ENCODE results near the gene ZNF343.
A peak's percentile ranks its signal among the peaks of the same experiment; 100 is the strongest.
"Not testable (repeated sequence)": the region's sequence is repeated elsewhere in the genome, so short reads cannot be mapped to it uniquely, and the experiment has no call there.

The ZNF343 gene

GRCh38 chr20:2526218-2526583 lies 17.5 kb upstream of the ZNF343 start:
- not testable (repeated sequence) for H3K9me3 Mint-ChIP-seq; H3K4me3 Mint-ChIP-seq; H3K27ac Mint-ChIP-seq; H3K27me3 Mint-ChIP-seq; H3K36me3 Mint-ChIP-seq (ENCODE audit: low read depth)
- H3K4me1 Mint-ChIP-seq (ENCODE audit: low read depth) = peaks cover 24% of the 10 kb centered on the region

GRCh38 chr20:2524709-2525506 lies 16.2 kb upstream of the ZNF343 start:
- peaks cover 6% of the 10 kb centered on the region for H3K27me3 Mint-ChIP-seq
- H3K27ac Mint-ChIP-seq = peak overlapping the region; percentile 59

DNA sequence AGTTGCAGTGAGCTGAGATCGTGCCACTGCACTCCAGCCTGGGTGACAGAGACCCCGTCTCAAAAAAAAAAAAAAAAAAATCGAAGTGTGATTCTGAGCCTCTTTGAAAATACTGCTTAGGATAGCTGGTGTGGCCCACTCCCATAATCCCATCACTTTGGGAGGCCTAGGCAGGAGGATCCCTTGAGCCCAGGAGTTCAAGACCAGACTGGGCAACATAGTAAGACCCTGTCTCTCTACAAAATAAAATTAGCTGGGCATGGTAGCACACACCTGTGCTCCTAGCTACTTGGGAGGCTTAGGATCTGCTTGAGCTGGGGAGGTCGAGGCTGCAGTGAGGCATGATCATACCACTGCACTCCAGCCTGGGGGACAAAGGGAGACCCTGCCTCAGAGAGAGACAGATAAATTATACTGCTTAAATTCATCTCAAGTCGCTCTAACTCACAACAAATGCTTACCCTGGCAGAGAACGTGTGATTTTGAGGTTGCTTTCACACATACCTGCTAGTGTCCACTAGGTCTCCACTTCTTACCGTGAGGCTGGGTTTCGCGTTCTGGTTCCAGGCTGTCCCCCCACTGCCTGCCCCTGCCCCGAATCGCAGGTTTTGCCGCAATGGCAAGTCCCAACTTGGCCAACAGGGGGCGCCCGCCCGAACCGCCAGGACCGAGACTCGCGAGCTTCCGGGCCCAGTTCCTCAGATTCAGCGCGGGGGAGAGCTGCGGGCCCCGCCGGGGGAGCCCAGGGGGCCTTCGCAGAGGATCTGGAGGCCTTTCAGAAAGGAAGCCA lies 15.4 kb upstream of the ZNF343 start:
- Mint-ChIP-seq H3K27ac (peak overlapping the region; percentile 59), H3K27me3 (peaks cover 6% of the 10 kb centered on the region), H3K9me3 (no peaks in the 10 kb centered on the region), H3K4me1 (ENCODE audit: low read depth) (peaks cover 15% of the 10 kb centered on the region), H3K36me3 (ENCODE audit: low read depth) (no peaks in the 10 kb centered on the region), H3K4me3 (peak overlapping the region; percentile 81)

More at GRCh38 chr20:2524709-2525506, 16.2 kb upstream of the ZNF343 start:
- peaks cover 19% of the 10 kb centered on the region for H3K4me1 Mint-ChIP-seq (ENCODE audit: low read depth)
- no peaks in the 10 kb centered on the region for H3K36me3 Mint-ChIP-seq (ENCODE audit: low read depth)
- H3K9me3 Mint-ChIP-seq = no peaks in the 10 kb centered on the region
- H3K4me3 Mint-ChIP-seq = peak overlapping the region; percentile 81

- H3K36me3 Mint-ChIP-seq (ENCODE audit: low read depth); H3K9me3 Mint-ChIP-seq; H3K4me3 Mint-ChIP-seq; H3K27me3 Mint-ChIP-seq; H3K27ac Mint-ChIP-seq: not testable (repeated sequence)
- peaks cover 15% of the 10 kb centered on the region for H3K4me1 Mint-ChIP-seq (ENCODE audit: low read depth)
Measured at GRCh38 chr20:2522826-2523429, 14.2 kb upstream of the ZNF343 start.

DNA sequence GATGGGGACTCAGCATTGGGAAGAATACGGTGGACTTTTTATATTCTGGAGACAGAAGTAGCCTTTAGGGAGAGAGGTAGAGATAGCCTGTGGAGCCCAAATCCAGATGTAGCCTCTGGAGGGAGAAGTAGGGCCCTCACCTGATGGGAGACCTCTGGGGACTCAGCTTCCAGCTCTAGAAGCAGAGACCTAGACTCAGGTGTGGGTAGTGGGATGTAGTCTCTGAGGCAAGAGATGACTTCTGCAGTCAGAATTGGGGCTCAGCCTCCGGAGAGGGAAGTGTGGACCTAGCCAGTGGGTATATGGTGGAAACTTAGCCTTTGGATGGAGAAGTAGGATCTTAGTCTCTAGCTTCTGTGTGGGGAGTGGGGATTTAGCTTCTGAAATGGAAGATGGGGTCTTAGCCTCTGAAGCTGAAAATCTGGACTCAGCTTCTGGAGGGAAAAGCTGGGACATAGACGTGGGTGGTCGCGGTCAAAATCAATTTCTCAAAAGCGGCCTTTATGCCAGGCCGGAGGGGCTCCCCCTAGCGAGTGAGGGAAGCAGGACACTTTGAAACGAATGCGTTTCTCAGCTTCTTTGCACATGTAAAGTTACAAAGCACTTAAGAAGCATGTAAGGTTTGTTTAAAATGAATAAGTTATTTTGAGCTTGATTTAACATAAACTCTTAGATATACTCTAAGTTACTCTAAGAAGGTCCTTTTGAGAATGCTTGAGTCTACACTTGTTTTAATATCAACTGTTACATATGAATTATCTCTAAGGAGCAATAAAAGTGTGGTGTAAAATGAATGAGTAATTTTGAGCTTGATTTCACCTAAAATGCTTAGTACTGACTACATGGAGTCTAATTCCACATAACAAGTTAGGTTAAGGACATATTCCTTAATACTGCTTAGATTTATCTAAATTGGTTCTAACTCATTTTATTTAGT lies 12.9 kb upstream of the ZNF343 start:
- peaks cover 6% of the 10 kb centered on the region for H3K27me3 Mint-ChIP-seq
- no peaks in the 10 kb centered on the region for H3K36me3 Mint-ChIP-seq (ENCODE audit: low read depth)
- no peak overlapping the region for H3K27ac Mint-ChIP-seq
- peaks cover 15% of the 10 kb centered on the region for H3K4me1 Mint-ChIP-seq (ENCODE audit: low read depth)
- no peaks in the 10 kb centered on the region for H3K9me3 Mint-ChIP-seq
- no peak overlapping the region for H3K4me3 Mint-ChIP-seq

- Mint-ChIP-seq H3K4me3 (no peak overlapping the region), H3K9me3 (no peaks in the 10 kb centered on the region), H3K4me1 (ENCODE audit: low read depth) (peaks cover 10% of the 10 kb centered on the region), H3K36me3 (ENCODE audit: low read depth) (no peaks in the 10 kb centered on the region), H3K27ac (no peak overlapping the region), H3K27me3 (peaks cover 6% of the 10 kb centered on the region)
Measured at GRCh38 chr20:2520617-2521016, 11.9 kb upstream of the ZNF343 start.

GRCh38 chr20:2519115-2519809 lies 10.5 kb upstream of the ZNF343 start:
- H3K4me1 Mint-ChIP-seq (ENCODE audit: low read depth) = peaks cover 2% of the 10 kb centered on the region
- no peaks in the 10 kb centered on the region for H3K9me3 Mint-ChIP-seq
- no peak overlapping the region for H3K4me3 Mint-ChIP-seq
- no peak overlapping the region for H3K27ac Mint-ChIP-seq
- peaks cover 6% of the 10 kb centered on the region for H3K27me3 Mint-ChIP-seq
- no peaks in the 10 kb centered on the region for H3K36me3 Mint-ChIP-seq (ENCODE audit: low read depth)

- Mint-ChIP-seq H3K27ac (no peak overlapping the region), H3K4me1 (ENCODE audit: low read depth) (no peaks in the 10 kb centered on the region), H3K36me3 (ENCODE audit: low read depth) (no peaks in the 10 kb centered on the region), H3K27me3 (peaks cover 10% of the 10 kb centered on the region), H3K4me3 (no peak overlapping the region), H3K9me3 (no peaks in the 10 kb centered on the region)
Measured at GRCh38 chr20:2518558-2518957, 9.8 kb upstream of the ZNF343 start.

DNA sequence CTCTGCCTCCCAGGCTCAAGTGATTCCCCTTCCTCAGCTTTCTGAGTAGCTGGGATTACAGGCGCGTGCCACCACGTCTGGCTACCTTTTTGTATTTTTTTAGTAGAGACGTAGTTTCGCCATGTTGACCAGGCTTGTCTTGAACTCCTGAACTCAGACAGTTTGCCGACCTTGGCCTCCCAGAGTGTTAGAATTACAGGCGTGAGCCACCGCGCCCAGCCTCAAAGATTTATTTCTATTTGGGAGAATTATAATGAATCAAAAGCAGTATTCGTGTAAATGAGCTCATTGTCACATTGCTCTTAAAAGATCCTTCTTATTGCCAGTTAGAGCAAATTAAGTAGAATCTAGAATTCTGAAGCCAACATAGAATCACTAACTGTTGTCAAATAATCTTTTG lies 9.4 kb upstream of the ZNF343 start:
- Mint-ChIP-seq H3K36me3 (ENCODE audit: low read depth) (no peaks in the 10 kb centered on the region), H3K27ac (no peak overlapping the region), H3K9me3 (no peaks in the 10 kb centered on the region), H3K4me3 (no peak overlapping the region), H3K27me3 (peaks cover 11% of the 10 kb centered on the region), H3K4me1 (ENCODE audit: low read depth) (no peaks in the 10 kb centered on the region)

- no peak overlapping the region for H3K27ac Mint-ChIP-seq
- H3K4me1 Mint-ChIP-seq (ENCODE audit: low read depth) = no peaks in the 10 kb centered on the region
- H3K27me3 Mint-ChIP-seq = peaks cover 10% of the 10 kb centered on the region
- no peaks in the 10 kb centered on the region for H3K36me3 Mint-ChIP-seq (ENCODE audit: low read depth)
- H3K9me3 Mint-ChIP-seq = no peaks in the 10 kb centered on the region
- H3K4me3 Mint-ChIP-seq = no peak overlapping the region
Measured at GRCh38 chr20:2516399-2516798, 7.7 kb upstream of the ZNF343 start.

GRCh38 chr20:2515203-2515602 lies 6.5 kb upstream of the ZNF343 start:
- Mint-ChIP-seq H3K36me3 (ENCODE audit: low read depth) (no peaks in the 10 kb centered on the region), H3K27me3 (peaks cover 10% of the 10 kb centered on the region), H3K4me3 (no peak overlapping the region), H3K27ac (no peak overlapping the region), H3K4me1 (ENCODE audit: low read depth) (no peaks in the 10 kb centered on the region), H3K9me3 (no peaks in the 10 kb centered on the region)

DNA sequence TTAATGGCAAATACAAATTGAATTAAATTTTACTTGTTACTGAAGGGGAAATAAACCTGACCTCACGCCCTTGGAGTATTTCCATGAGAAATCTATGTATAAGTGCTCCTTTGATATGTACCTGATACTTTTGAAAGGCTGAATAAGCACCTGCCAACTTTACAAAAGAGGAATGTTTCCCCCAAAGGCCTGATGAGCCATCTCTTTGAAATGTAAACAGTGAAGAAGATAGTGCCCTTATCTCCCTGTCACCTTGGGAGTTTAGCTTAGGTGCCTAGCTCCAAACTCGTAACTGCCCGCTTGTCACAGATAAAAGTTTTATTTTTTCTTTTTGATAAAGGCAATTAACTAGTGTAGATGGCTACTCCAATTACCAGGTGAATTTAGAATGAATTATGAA lies 1.1 kb upstream of the ZNF343 start:
- Mint-ChIP-seq H3K27me3 (peaks cover 10% of the 10 kb centered on the region), H3K4me3 (peak overlapping the region; percentile 97), H3K27ac (no peak overlapping the region), H3K9me3 (no peaks in the 10 kb centered on the region), H3K4me1 (ENCODE audit: low read depth) (peaks cover 19% of the 10 kb centered on the region), H3K36me3 (ENCODE audit: low read depth) (no peaks in the 10 kb centered on the region)

- Mint-ChIP-seq H3K36me3 (ENCODE audit: low read depth) (no peaks in the 10 kb centered on the region), H3K27ac (peak overlapping the region; percentile 95), H3K4me3 (peak overlapping the region; percentile 97), H3K27me3 (peaks cover 10% of the 10 kb centered on the region), H3K9me3 (no peaks in the 10 kb centered on the region), H3K4me1 (ENCODE audit: low read depth) (peaks cover 19% of the 10 kb centered on the region)
Measured at GRCh38 chr20:2509468-2509781, 710 bp upstream of the ZNF343 start.

All from stimulated activated naive CD8-positive, alpha-beta T cell treated with anti-CD3 and anti-CD28 coated beads, Interleukin-15, Interleukin-2, amounts not matched to agents 100 ng/mL and 50 ng/mL, for 24 hours (primary cell).